GM19240 (cell line): ENCODE data around the gene PITPNM3.
"Not testable (repeated sequence)": the region's sequence is repeated elsewhere in the genome, so short reads cannot be mapped to it uniquely, and the experiment has no call there.

Experiments
- DNase-seq: peaks from one replicate; pipeline ENCODE4 v3.0.0; 2011; ENCODE audit warnings: low spot score; ENCODE audit not compliant: insufficient read length

PITPNM3 gene

GRCh38 chr17:6574687-6575595 is 18.6 kb upstream of the PITPNM3 start:
- no peak for DNase-seq

- DNase-seq = no peak
Observed at GRCh38 chr17:6573982-6574686, 17.8 kb upstream of the PITPNM3 start.

DNA sequence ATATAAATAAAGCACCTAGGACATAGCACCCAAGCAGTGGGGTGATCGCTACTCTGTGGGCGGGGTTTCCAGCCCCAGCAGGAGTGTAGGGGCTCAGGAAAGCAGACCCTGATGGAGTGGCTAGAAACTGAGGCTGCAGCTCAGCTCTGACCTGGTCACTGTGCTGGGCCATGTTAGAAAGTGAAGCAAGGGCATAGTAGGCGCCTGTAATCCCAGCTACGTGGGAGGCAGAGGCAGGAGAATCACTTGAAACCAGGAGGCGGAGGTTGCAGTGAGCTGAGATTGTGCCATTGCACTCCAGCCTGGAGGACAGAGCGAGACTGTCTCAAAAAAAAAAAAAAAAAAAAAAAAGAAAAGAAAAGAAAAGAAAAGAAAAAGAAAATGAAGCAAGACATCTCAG is 17.1 kb upstream of the PITPNM3 start:
- not testable (repeated sequence) for DNase-seq

DNA sequence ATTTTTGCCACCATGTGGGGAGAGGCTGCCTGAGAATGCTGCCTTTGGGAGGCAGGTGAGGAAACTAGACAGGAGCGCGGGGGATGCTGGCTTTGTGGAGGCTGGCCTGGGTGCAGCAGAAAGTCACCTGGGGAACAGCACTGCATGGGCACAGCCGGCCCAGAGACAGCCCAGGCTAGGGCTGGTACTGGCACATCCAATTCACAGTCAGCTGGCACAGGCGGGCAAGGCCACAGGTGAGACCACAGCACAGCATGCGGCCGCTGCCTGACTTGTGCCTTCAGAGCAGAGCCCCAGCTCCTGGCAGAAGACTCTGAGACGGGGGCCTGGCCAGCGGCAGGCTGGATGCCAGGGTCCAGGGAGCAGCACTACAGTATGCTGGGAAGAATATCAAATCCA is 16.6 kb upstream of the PITPNM3 start:
- no peak for DNase-seq

DNA sequence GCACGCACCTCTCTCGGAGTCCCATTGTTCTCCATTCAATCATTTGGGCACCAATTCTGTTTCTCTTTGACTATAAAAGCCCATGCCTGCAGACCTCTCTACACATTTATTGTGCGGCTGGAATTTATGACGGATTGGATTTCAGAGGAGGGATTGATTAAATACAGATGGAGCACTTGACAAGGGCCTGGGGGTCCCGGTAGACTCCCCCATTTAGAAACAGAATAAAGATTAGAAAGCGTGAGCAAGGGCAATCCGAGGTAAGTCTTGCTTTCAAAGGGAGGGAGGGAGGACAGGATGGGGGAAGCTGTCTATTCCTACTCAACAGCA is 15.1 kb upstream of the PITPNM3 start:
- no peak for DNase-seq

DNA sequence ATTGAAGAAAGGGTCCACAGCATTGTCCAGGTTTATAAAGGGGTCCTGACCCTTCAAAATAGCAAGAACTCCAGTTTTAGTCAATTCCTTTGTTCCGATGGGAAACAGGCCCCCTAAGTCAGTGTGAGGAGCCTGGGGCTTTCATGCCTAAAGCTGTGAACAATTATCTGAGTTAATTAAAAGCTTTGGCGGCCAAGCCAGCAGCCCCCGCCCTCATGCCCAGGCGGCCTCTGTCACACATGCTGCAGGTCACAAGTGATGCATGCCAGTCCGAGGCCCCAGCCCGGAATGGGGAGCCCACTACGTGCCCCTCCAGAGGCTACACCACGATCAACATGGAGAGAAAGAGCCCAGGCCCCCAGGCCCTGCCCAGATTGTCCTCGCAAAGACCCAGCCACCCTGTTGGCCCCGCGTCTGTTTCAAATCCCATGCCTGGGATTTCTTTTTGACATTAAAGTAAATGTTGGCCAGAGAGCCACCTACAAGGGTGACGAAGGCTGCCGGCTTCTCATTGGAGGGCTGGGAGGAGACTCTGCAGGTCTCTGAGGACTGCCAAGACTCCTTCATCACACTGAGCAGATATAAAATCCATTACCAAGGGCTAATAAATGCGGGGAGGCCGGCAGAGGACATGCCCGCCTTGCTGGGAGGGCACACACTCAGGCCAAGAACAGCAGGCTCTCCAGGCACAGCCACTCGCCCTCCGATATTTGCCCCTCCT is 14.5 kb upstream of the PITPNM3 start:
- no peak for DNase-seq

- DNase-seq = no peak
Observed at GRCh38 chr17:6569370-6570285, 13.3 kb upstream of the PITPNM3 start.

DNA sequence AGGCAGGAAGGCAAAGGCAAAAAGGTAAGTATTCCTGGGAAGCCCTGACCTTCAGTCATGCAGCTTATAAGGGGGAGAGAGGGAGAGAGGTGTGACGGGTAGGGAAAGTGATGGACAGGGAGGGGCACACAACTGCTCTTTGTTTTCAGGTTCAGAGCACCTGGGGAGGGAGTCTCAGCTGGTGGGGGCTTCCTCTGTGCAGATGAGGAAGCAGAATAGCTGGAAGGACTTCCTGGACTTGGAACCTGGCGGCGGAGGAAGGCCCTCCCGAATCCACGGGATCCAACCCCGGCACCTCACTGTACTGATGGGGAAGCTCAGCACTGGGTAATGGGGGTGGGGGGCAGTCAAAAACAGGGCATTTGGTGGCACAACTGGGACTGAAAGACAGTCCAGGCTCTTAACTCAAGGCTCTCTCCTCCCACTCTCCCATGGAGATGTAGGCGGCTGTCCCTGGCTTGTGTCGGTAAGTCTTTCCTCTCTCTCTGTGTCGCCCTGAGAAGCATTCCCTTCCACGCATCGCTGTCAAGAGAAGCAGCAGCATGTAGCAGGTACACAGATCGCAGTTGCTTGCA is 11.9 kb upstream of the PITPNM3 start:
- no peak for DNase-seq

DNA sequence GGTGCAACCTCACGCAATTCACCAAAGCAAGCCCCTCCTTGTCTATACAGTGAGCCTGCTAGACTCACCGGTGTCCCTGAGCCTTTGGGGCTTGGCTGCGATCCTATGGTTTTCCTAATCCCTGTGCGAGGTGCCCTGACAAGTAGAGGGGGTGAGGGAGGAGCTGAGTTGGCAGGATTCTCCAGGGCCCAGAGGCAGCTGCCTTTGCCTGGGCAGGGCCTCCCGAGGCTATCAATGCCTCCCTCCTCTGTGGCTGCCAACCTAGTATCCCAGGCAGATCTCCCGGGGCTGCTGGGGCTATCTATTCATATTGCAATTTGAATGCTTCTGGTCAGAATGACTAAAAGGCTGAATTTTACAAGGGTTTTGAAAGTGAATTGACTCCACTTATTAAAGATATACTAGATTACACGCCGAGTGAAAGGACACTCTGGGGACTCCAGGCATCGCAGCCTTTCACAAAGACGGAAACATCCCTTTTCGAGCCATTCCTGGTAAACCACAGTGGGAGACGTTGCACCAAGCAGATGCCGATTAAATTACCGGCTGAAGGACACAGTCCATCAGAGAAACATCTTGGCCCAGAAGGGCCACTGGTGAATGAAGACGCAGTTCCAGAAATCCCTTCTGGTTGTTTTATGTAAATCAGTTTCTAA is 11.3 kb upstream of the PITPNM3 start:
- DNase-seq = no peak

DNA sequence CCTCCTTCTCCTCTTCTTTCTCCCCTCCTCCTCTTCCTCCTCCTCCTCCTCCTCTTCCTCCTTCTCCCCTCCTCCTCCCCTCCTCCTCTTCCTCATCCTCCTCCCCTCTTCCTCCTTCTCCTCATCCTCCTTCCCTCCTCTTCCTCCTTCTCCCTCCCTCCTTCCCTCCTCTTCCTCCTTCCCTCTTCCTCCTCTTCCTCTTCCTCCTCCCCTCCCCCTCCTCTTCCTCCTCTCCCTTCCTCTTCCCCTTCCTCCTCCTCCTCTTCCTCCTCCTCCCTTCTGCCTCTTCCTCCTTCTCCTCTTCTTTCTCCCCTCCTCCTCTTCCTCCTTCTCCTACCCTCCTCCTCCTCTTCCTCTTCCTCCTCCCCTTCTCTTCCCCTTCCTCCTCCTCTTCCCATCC is 5.1 kb upstream of the PITPNM3 start:
- DNase-seq = no peak

GRCh38 chr17:6560496-6560895 is 4.1 kb upstream of the PITPNM3 start:
- DNase-seq = no peak

GRCh38 chr17:6559753-6560215 is 3.4 kb upstream of the PITPNM3 start:
- DNase-seq = no peak

DNA sequence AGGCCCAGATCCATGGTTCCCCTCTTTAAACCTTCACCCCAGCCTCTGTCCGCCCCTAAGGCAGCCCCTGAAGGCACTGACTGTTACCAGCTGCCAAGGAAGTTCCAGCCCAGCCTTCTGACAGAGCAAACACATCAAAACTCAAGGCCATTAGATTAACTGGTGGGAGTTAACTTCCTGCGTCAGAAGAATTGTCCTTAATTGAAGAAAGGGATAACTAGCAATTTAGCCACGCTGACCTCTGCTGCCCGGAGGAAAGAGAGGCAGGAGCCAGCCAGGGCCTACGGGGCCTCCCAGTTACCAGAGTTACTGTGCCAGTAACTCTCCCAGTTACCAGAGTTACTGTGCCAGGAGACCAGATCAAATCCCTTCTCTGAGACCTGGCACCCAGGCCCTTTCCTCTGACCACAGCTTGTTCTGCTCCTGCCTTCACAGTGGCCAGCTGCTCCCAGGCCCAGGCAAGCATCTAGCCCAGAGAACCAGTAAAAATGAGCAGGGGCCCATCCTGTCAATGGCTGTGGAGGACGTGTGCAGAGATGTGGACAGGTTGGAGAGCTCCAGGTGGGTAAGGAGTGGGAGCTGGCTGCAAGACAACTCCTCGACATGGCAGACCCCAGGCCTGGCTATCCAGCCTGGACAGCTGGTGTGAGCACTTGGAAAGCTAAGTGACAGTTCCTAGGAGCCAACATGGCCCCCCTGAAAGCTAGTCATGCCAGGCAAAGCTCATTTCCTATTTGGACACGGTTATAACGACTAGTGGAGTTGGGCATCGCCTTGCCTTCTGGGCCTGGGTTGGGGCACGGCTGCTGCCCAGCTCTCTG is 2.8 kb upstream of the PITPNM3 start:
- DNase-seq = no peak

DNA sequence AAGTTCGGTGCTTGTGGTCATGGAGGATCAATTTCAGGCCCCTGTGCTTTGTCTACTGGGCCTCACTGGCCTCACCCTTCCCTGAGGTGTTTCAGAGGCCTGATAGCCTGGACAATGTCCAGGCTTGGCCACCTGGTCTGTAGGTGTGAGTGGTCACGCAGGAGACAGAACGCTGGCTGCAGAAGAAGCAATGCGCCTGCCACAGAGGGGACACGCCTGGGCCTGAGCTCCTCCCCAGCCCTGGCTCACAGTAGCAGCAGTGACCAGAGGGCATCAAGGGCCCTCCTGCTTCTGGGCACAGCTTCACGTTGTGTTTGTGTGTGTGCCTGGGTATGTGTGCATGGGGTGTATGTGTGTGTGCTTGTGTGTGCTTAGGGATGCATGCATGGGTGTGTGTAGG is 1.9 kb upstream of the PITPNM3 start:
- no peak for DNase-seq

DNA sequence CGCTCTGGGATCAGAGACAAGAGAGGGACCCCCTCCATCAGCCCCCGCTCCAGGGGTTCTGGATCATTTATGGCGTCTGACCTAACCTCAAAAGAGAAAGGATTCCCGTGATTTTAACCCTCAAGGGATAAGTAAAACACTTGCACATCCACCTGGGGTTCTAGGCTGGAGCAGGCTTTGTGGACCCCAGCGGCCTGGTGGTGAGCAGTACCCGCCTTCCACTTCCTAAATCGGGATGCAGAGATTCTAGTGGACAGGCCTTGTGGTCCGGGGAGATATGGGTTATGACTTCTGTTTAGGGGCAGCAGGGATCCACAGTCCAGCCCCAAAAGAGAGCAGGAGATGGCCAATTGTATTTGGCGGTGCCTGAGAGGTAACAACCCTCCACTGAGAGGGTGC is 684 bp upstream of the PITPNM3 start:
- DNase-seq = no peak

DNA sequence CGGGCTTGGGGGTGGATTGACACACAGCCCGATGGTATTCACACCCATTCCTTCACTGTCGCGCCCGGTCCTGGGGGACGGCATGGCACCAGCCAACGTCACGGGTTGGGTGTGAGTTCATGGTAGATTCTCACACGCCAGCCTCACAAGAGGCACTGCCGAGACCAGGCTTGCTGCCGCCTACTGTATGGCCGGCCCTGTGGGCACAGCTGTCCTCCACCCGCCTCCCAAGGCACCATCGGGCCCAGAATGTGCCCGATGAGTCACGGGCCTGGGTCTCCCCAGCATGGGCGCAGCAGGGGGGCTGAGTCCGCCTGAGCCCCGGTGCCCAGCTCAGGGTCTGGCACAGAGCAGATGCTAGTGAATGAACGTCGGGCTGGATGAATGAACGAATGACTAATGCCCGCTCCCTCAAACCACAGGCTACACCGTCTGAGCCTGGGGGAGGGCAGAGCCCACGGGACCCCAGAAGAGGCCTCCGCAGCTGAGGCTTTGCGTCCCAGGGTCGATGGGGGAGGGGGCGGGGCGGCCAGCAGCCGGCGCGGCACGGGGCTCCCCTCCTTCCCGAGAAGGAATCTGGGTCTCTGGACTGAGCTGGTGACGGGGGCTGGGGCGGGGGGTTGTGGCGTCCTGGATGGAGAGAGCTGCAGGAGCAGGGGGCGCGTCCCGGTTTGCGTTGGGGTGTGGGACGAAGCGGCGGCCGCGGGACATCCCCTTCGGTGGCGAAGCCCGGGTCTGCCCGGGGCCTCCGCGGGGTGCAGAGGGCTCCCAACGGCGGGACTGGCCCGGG is 829 bp downstream of the PITPNM3 start:
- no peak for DNase-seq

- DNase-seq = no peak
Observed at GRCh38 chr17:6554871-6555330, 1.5 kb downstream of the PITPNM3 start.

GRCh38 chr17:6554342-6554741 is 2.0 kb downstream of the PITPNM3 start:
- no peak for DNase-seq
